ENCODE results near the gene PTTG1IP.

- TF ChIP-seq CTCF (IDR thresholded peaks at IDR 0.05; ENCODE audit: borderline replicate concordance, extremely low read depth, low read length, poor library complexity, severe bottlenecking) (no peak), EZH2 (IDR thresholded peaks at IDR 0.05; ENCODE audit: borderline replicate concordance, low read depth, low read length, severe bottlenecking) (no peak)
Measured at GRCh38 chr21:44813727-44814126, 59.8 kb downstream of the PTTG1IP start.
